ENCODE results near the gene SYT12.

Gene SYT12

GRCh38 chr11:67066333-67066709 is 43.4 kb downstream of the SYT12 start:
- Histone ChIP-seq H3K36me3 (ENCODE audit: insufficient read depth, low read length) (no peaks in the 10 kb centered on the region), H3K27me3 (ENCODE audit: insufficient read depth, low read length) (0 out of 2 replicates have a peak, but pooled peaks cover 5% of the 10 kb centered on the region), H3K9me3 (ENCODE audit: low read length) (no peaks in the 10 kb centered on the region), H4K20me1 (ENCODE audit: insufficient read depth, low read length) (no peaks in the 10 kb centered on the region), H2AFZ (ENCODE audit: low read length) (no peak overlapping the region), H3F3A (ENCODE audit: insufficient read depth, low read length) (no peaks in the 10 kb centered on the region), H3K27ac (ENCODE audit: low read depth, low read length, poor library complexity, severe bottlenecking) (no peak overlapping the region), H3K4me1 (ENCODE audit: insufficient read depth, low read length, severe bottlenecking) (no peaks in the 10 kb centered on the region), H3K9me2 (ENCODE audit: low read depth, low read length) (no peaks in the 10 kb centered on the region), H3K9ac (ENCODE audit: low read length) (no peak overlapping the region), H3K4me3 (ENCODE audit: low read depth, low read length, poor library complexity, severe bottlenecking) (no peak overlapping the region), H3K79me2 (ENCODE audit: insufficient read depth, low read length) (no peaks in the 10 kb centered on the region), H3K4me2 (ENCODE audit: low read length) (no peak overlapping the region)
- TF ChIP-seq CTCF (IDR thresholded peaks at IDR 0.05; ENCODE audit: low read length) (no peak), EZH2 (IDR thresholded peaks at IDR 0.05; ENCODE audit: borderline replicate concordance, low read length) (no peak)

- Histone ChIP-seq H3K4me2 (ENCODE audit: low read length) (no peak overlapping the region), H3F3A (ENCODE audit: insufficient read depth, low read length) (no peaks in the 10 kb centered on the region), H3K36me3 (ENCODE audit: insufficient read depth, low read length) (no peaks in the 10 kb centered on the region), H4K20me1 (ENCODE audit: insufficient read depth, low read length) (no peaks in the 10 kb centered on the region), H3K4me3 (ENCODE audit: low read depth, low read length, poor library complexity, severe bottlenecking) (no peak overlapping the region), H3K9ac (ENCODE audit: low read length) (no peak overlapping the region), H3K27ac (ENCODE audit: low read depth, low read length, poor library complexity, severe bottlenecking) (no peak overlapping the region), H2AFZ (ENCODE audit: low read length) (no peak overlapping the region), H3K9me3 (ENCODE audit: low read length) (no peaks in the 10 kb centered on the region), H3K79me2 (ENCODE audit: insufficient read depth, low read length) (no peaks in the 10 kb centered on the region), H3K9me2 (ENCODE audit: low read depth, low read length) (no peaks in the 10 kb centered on the region), H3K27me3 (ENCODE audit: insufficient read depth, low read length) (0 out of 2 replicates have a peak, but pooled peaks cover 2% of the 10 kb centered on the region), H3K4me1 (ENCODE audit: insufficient read depth, low read length, severe bottlenecking) (peaks cover 16% of the 10 kb centered on the region)
- peak; percentile 73 for TF ChIP-seq CTCF (IDR thresholded peaks at IDR 0.05; ENCODE audit: low read length)
- no peak for TF ChIP-seq EZH2 (IDR thresholded peaks at IDR 0.05; ENCODE audit: borderline replicate concordance, low read length)
Measured at GRCh38 chr11:67071420-67072284, 48.7 kb downstream of the SYT12 start.

GRCh38 chr11:67072295-67072694 is 49.4 kb downstream of the SYT12 start:
- Histone ChIP-seq H3K9me3 (ENCODE audit: low read length) (no peaks in the 10 kb centered on the region), H4K20me1 (ENCODE audit: insufficient read depth, low read length) (no peaks in the 10 kb centered on the region), H3K9me2 (ENCODE audit: low read depth, low read length) (no peaks in the 10 kb centered on the region), H3K27me3 (ENCODE audit: insufficient read depth, low read length) (0 out of 2 replicates have a peak, but pooled peaks cover under 1% of the 10 kb centered on the region), H3K4me2 (ENCODE audit: low read length) (no peak overlapping the region), H3K4me1 (ENCODE audit: insufficient read depth, low read length, severe bottlenecking) (peaks cover 16% of the 10 kb centered on the region), H3K79me2 (ENCODE audit: insufficient read depth, low read length) (no peaks in the 10 kb centered on the region), H3K4me3 (ENCODE audit: low read depth, low read length, poor library complexity, severe bottlenecking) (no peak overlapping the region), H3K36me3 (ENCODE audit: insufficient read depth, low read length) (no peaks in the 10 kb centered on the region), H3K27ac (ENCODE audit: low read depth, low read length, poor library complexity, severe bottlenecking) (no peak overlapping the region), H2AFZ (ENCODE audit: low read length) (no peak overlapping the region), H3K9ac (ENCODE audit: low read length) (no peak overlapping the region), H3F3A (ENCODE audit: insufficient read depth, low read length) (no peaks in the 10 kb centered on the region)
- TF ChIP-seq EZH2 (IDR thresholded peaks at IDR 0.05; ENCODE audit: borderline replicate concordance, low read length) (no peak), CTCF (IDR thresholded peaks at IDR 0.05; ENCODE audit: low read length) (no peak)
